Activated effector memory CD4-positive, alpha-beta T cell treated with anti-CD3 and anti-CD28 coated beads, Interleukin-2, amount 50 U/mL, for 16 hours (primary cell): ENCODE data around the gene FDX1.

ENCODE experiments used
- DNase-seq: peaks from one replicate; pipeline ENCODE4 v3.0.0-alpha.2; 2020

The FDX1 gene

DNA sequence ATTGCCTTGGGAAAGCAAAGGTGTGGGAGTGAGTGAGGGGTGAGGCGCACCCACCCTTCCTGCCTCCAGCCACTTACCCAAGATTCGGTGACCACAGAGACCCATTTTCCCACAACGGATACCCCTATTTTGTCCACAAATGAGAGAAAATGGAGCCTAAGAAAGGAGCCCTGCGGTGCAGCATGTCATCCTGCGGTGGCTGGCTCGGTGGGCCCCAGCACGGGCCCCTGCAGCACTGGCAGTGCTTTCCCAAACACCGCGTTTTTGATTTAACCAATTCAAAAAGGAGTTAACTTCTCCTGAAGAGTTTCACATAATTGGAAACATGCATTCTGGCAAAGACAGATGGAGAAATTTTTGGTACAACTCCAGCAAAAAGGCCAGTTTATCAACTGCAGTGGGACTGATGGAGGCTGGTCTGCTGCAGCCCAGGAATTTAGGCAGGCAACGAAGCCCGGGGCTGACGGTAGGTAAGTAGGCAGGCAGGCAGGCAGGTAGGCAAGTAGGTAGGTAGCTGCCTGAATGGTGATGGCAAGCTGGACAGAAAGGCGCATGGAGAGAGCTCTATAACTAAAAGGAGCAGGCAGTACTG lies 84.2 kb downstream of the FDX1 start:
- no peak for DNase-seq
